Measurements from ENCODE around the gene AFAP1. TPM values are rescaled to one million over a fixed set of nuclear protein-coding genes. Genes with fewer than 3 reads are reported as not detected.

Gene AFAP1
- total RNA-seq, 4 donors from 2014 or later, result 15.8 to 42.9 (median 31.3) TPM

DNA sequence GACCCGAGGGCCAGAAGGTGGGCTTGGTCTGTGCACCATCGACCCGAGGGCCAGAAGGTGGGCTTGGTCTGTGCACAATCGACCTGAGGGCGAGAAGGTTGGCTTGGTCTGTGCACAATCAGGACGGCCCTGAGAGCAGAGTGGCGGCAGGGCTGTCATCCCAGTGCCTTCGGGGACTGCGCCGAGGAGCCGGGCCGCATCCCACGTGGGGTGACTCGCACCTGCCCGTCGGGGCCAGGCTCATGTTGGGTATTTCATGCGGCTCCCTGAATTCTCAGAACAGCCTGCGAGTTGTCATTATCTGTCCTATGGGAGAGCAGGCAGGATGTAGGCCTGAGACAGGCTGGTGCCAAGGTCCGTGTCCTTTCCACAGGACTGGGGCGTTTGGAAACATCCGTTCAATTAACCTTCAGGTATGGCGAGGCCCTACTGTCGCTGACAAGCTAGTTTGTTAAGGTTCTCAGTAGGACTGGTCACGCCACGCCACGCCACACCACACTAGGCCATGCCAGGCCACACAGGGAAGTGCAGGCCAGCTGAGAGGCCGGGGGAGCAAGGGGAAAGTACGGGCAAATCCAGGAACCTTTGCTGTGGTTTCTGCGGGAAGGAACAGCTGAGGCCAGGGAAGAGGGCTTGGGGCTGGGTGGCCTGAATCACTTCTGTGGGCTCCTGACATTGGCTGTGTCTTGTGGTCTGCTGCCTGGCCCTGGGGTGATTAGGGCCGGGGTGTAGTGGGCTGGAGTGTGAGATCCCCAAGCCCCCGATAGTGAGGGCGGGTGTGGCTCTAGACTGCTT is 182.9 kb downstream of the AFAP1 start:
- Histone ChIP-seq H3K36me3 (peaks cover 0 to 12% (median 0%) of the 10 kb centered on the region in 3 donors), H3K4me3 (no peak overlapping the region), H3K27ac (no peak overlapping the region), H3K9me3 (no peaks in the 10 kb centered on the region), H3K4me1 (peaks cover 0 to 6% (median 0%) of the 10 kb centered on the region in 4 donors), H3K27me3 (no peaks in the 10 kb centered on the region)
- DNase-seq, result no peak
- TF ChIP-seq POLR2A (IDR thresholded peaks at IDR 0.05), result no peak

DNA sequence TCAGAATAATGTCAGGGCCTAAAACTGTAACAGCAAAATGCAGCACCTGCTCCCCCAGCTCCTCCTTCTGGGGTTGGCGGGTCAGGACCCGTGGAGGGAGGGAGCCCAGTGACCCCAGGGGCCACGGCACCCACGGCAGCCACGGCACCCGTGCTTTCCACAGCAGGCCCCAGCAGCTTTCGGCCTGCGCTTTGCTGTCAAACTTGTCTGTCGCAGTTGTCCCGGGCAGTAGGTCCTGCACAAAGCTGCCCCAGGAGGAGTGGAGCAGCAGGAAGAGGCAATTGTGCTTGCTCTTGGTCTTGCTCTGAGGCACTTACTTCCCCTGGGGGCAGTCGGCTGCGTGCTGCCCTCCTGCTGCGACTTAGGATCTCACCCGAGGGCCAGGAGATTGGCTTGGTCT is 183.6 kb downstream of the AFAP1 start:
- Histone ChIP-seq H3K9me3 (no peaks in the 10 kb centered on the region), H3K36me3 (peaks cover 0 to 10% (median 0%) of the 10 kb centered on the region in 3 donors), H3K4me3 (no peak overlapping the region), H3K27ac (no peak overlapping the region), H3K4me1 (peaks cover 0 to 6% (median 0%) of the 10 kb centered on the region in 4 donors), H3K27me3 (no peaks in the 10 kb centered on the region)
- no peak for DNase-seq
- TF ChIP-seq, protein P1, sequence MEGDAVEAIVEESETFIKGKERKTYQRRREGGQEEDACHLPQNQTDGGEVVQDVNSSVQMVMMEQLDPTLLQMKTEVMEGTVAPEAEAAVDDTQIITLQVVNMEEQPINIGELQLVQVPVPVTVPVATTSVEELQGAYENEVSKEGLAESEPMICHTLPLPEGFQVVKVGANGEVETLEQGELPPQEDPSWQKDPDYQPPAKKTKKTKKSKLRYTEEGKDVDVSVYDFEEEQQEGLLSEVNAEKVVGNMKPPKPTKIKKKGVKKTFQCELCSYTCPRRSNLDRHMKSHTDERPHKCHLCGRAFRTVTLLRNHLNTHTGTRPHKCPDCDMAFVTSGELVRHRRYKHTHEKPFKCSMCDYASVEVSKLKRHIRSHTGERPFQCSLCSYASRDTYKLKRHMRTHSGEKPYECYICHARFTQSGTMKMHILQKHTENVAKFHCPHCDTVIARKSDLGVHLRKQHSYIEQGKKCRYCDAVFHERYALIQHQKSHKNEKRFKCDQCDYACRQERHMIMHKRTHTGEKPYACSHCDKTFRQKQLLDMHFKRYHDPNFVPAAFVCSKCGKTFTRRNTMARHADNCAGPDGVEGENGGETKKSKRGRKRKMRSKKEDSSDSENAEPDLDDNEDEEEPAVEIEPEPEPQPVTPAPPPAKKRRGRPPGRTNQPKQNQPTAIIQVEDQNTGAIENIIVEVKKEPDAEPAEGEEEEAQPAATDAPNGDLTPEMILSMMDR (IDR thresholded peaks at IDR 0.05), result no peak
- no peak for TF ChIP-seq POLR2A (IDR thresholded peaks at IDR 0.05)

DNA sequence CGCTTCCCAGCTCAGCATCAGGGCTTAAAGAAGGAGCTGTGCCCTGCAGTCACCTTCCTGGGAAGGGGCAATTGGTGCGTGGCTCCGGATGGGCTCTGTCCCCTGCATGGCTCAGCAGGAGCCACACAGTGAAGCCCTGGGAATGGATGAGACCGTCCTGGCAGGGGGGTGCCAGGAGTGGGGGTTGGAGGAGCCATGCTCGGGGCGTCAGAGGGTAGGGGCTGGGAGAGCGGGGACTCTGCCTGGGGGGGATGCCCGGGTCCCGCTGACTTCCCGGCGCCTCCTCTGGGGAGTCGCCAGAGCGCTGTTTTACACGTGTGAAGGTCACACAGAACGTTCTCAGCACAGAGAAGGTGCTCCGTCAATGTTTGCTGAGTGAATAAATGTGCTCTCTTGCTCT is 184.1 kb downstream of the AFAP1 start:
- peaks cover 0 to 6% (median 0%) of the 10 kb centered on the region in 4 donors for H3K4me1 ChIP-seq
- H3K27me3 ChIP-seq, result no peaks in the 10 kb centered on the region
- no peak overlapping the region for H3K27ac ChIP-seq
- TF ChIP-seq, protein P1 (IDR thresholded peaks at IDR 0.05), result no peak
- no peak for TF ChIP-seq POLR2A (IDR thresholded peaks at IDR 0.05)
- no peak overlapping the region for H3K4me3 ChIP-seq
- peaks cover 0 to 6% (median 0%) of the 10 kb centered on the region in 3 donors for H3K36me3 ChIP-seq
- H3K9me3 ChIP-seq, result no peaks in the 10 kb centered on the region
- DNase-seq, result no peak

DNA sequence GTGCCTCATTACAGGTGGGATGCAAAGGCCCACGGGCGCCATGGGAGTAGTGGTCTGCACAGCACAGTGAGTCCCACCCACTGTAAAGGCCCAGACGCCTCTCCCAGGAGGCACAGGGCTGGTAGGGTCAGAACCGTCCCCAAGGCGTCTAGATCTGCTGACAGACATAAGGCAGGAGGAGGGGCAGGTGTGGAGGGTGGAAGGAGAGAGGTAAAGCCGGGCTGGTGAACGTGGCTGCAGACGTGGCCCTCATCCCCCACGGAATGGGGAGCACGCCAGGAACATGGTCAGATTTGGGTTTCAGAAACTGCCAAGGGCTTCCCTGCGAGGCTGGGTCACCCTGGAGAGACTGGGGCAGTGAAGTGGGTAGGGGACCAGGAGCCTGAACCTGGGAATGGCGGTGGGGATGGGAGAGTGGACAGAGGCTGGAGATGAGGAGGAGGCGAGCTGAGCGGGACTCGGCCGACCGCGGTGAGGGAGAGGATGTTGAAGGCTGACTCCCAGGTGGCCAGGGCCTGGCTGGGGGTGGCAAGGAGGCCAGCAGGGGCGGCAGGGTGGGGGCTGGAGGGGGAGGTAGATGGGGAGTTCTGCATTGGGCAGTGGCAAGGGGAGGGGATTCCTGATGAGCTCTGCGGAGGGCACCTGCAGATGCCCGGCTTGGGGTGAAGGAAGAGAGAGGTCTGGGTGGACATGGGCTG is 184.9 kb downstream of the AFAP1 start:
- Histone ChIP-seq H3K9me3 (no peaks in the 10 kb centered on the region), H3K4me3 (no peak overlapping the region), H3K27ac (no peak overlapping the region), H3K36me3 (no peaks in the 10 kb centered on the region), H3K27me3 (no peaks in the 10 kb centered on the region), H3K4me1 (peaks cover 0 to 6% (median 0%) of the 10 kb centered on the region in 4 donors)
- TF ChIP-seq, protein P1 (IDR thresholded peaks at IDR 0.05), result no peak
- TF ChIP-seq POLR2A (IDR thresholded peaks at IDR 0.05), result no peak
- DNase-seq, result no peak

DNA sequence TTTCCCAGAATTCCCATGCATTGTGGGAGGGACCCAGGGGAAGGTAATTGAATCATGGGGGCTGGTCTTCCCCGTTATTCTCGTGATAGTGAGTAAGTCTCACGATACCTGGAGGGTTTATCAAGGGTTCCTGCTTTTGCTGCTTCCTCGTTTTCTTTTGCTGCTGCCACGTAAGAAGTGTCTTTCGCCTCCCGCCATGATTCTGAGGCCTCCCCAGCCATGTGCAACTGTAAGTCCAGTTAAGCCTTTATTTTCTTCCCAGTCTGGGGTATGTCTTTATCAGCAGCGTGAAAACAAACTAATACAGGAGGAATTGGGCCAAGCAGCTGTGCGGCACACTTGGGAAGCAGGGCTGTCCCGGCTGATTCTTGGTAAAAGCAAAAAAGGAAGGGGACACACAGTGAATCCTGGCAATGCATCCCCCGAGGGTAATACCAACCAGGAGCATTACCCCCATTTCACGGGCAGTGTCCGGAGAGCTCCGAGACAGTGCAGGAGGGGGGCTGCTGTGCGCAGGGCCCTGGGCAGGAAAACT is 185.7 kb downstream of the AFAP1 start:
- no peak for TF ChIP-seq POLR2A (IDR thresholded peaks at IDR 0.05)
- TF ChIP-seq, protein P1 (IDR thresholded peaks at IDR 0.05), result no peak
- peaks cover 0 to 6% (median 0%) of the 10 kb centered on the region in 4 donors for H3K4me1 ChIP-seq
- H3K27ac ChIP-seq, result no peak overlapping the region
- H3K27me3 ChIP-seq, result no peaks in the 10 kb centered on the region
- H3K4me3 ChIP-seq, result no peak overlapping the region
- no peak for DNase-seq
- no peaks in the 10 kb centered on the region for H3K36me3 ChIP-seq
- H3K9me3 ChIP-seq, result no peaks in the 10 kb centered on the region

DNA sequence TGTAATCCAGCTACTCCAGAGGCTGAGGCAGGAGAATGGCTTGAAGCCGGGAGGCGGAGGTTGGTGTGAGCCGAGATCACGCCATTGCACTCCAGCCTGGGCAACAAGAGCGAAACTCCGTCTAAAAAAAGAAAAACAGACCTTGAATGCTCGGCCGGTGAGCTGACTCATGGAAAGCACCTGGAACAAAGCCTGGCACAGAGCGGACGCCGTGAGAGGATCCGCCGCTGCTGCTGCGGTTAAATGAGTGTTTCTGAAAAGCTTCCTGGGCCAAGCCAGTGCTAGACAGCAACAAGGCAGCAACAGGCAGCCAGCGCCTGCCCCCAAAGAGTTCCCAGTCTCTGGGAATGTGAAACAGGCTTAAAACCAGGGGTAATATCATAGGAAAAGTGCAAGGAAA is 186.4 kb downstream of the AFAP1 start:
- no peak overlapping the region for H3K27ac ChIP-seq
- no peak for DNase-seq
- H3K27me3 ChIP-seq, result no peaks in the 10 kb centered on the region
- TF ChIP-seq POLR2A (IDR thresholded peaks at IDR 0.05), result no peak
- TF ChIP-seq, protein P1 (IDR thresholded peaks at IDR 0.05), result no peak
- H3K36me3 ChIP-seq, result no peaks in the 10 kb centered on the region
- H3K4me3 ChIP-seq, result no peak overlapping the region
- no peaks in the 10 kb centered on the region for H3K9me3 ChIP-seq
- H3K4me1 ChIP-seq, result peaks cover 0 to 6% (median 0%) of the 10 kb centered on the region in 4 donors

Data from Peyer's patch (tissue), 4 donors.